NB4 (cell line): Measurements from ENCODE around the gene NDUFS6.

Source experiments
- MYC ChIP-seq: IDR thresholded peaks from 2 replicates; pipeline ENCODE4 v1.6.1; 2011; ENCODE audit warnings: low read depth, low read length
- POLR2A ChIP-seq: IDR thresholded peaks from 2 replicates; pipeline ENCODE4 v1.6.1; 2011; ENCODE audit warnings: mild to moderate bottlenecking; ENCODE audit not compliant: insufficient read length; ENCODE audit errors: extremely low read depth
- TF ChIP-seq, protein P1 (sequence below): IDR thresholded peaks from one replicate; pipeline ENCODE4 v1.5.1; 2012; ENCODE audit warnings: low read depth, low read length
- TF ChIP-seq, protein P2 (sequence below): IDR thresholded peaks from 2 replicates; pipeline ENCODE4 v1.6.1; 2011; ENCODE audit warnings: low read depth, low read length

DNA sequence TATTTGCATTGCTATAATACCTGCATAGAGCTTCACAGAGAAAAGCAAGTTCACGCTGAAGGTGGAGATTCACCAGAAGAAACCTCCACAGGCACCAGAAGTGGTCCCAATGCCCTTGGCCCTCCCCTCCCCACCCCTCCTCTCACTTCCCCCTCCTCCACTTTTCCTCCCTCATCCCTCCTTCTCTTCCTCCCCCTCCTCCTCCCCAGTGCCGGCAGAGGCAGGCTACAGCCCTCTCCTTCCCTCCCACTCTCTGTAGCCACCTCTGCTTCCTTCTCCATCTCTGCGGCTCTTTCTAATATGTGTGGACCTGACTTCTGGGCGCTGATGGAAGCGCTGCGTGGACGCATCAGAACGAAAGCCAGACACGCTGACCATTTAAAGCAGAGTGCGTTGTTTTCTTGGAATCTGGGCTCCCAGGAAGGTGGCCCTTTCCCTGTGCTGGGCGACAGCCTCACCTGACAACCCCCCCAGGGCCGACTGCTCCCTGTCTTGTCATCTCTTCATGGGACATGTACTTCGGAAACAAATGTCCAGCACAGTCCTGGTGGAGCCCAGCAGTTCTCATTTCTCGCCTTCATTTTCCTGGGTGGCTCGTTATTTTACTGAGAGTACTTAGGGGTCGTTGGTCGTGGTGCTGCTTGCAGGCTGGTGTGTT is 29.5 kb downstream of the NDUFS6 start:
- TF ChIP-seq POLR2A: no peak
- TF ChIP-seq, protein P1, sequence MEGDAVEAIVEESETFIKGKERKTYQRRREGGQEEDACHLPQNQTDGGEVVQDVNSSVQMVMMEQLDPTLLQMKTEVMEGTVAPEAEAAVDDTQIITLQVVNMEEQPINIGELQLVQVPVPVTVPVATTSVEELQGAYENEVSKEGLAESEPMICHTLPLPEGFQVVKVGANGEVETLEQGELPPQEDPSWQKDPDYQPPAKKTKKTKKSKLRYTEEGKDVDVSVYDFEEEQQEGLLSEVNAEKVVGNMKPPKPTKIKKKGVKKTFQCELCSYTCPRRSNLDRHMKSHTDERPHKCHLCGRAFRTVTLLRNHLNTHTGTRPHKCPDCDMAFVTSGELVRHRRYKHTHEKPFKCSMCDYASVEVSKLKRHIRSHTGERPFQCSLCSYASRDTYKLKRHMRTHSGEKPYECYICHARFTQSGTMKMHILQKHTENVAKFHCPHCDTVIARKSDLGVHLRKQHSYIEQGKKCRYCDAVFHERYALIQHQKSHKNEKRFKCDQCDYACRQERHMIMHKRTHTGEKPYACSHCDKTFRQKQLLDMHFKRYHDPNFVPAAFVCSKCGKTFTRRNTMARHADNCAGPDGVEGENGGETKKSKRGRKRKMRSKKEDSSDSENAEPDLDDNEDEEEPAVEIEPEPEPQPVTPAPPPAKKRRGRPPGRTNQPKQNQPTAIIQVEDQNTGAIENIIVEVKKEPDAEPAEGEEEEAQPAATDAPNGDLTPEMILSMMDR: no peak
- TF ChIP-seq MYC: no peak
- TF ChIP-seq, protein P2, sequence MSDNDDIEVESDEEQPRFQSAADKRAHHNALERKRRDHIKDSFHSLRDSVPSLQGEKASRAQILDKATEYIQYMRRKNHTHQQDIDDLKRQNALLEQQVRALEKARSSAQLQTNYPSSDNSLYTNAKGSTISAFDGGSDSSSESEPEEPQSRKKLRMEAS: no peak
